Astrocyte (in vitro differentiated cells and primary cell): ENCODE results near the gene ABCC2. TPM values are rescaled to one million over a fixed set of nuclear protein-coding genes. Genes with fewer than 3 reads are reported as not detected.
A peak's percentile ranks its signal among the peaks of the same experiment; 100 is the strongest.

ENCODE experiments used
- DNase-seq: peaks from one replicate; pipeline ENCODE4 v3.0.0-alpha.2; 2010; ENCODE audit warnings: low read depth
- FAIRE-seq: peaks from 2 replicates; lab custom pipeline; 2011; peaks lifted over from hg19 to GRCh38; lab: Jason Lieb, UNC
- H2AFZ ChIP-seq: 2 replicates; pipeline ENCODE4 v1.6.0; 2012; ENCODE audit warnings: low read depth, low read length, inconsistent platforms
- H3K27ac ChIP-seq: 2 replicates; pipeline ENCODE4 v1.5.1; 2011; ENCODE audit warnings: low read depth, low read length, inconsistent platforms
- H3K27me3 ChIP-seq: 2 replicates; pipeline ENCODE4 v1.6.0; 2011; ENCODE audit warnings: low read length, inconsistent platforms; ENCODE audit not compliant: insufficient read depth
- H3K36me3 ChIP-seq: 2 replicates; pipeline ENCODE4 v1.5.1; 2011; ENCODE audit warnings: low read length, inconsistent platforms; ENCODE audit not compliant: insufficient read depth
- H3K4me1 ChIP-seq: 2 replicates; pipeline ENCODE4 v1.5.1; 2011; ENCODE audit warnings: low read length, inconsistent platforms; ENCODE audit not compliant: insufficient read depth
- H3K4me2 ChIP-seq: 2 replicates; pipeline ENCODE4 v1.6.0; 2012; ENCODE audit warnings: low read length, inconsistent platforms
- H3K4me3 ChIP-seq: 2 replicates; pipeline ENCODE4 v1.5.1; 2011; ENCODE audit warnings: low read depth, mild to moderate bottlenecking, low read length, inconsistent platforms; ENCODE audit not compliant: insufficient read depth
- H3K79me2 ChIP-seq: 2 replicates; pipeline ENCODE4 v1.6.0; 2012; ENCODE audit warnings: mild to moderate bottlenecking, low read length, inconsistent platforms; ENCODE audit not compliant: insufficient read depth
- H3K9ac ChIP-seq: 2 replicates; pipeline ENCODE4 v1.6.0; 2012; ENCODE audit warnings: mild to moderate bottlenecking, low read length, inconsistent platforms
- H3K9me3 ChIP-seq: 2 replicates; pipeline ENCODE4 v1.5.1; 2012; ENCODE audit warnings: low read depth, mild to moderate bottlenecking, low read length, inconsistent platforms; ENCODE audit not compliant: insufficient read depth
- H4K20me1 ChIP-seq: 2 replicates; pipeline ENCODE4 v1.6.0; 2012; ENCODE audit warnings: low read length, inconsistent platforms; ENCODE audit not compliant: insufficient read depth
- H3K27ac Mint-ChIP-seq: one replicate; pipeline ENCODE4 v1.8.0; 2021; ENCODE audit warnings: mild to moderate bottlenecking, mixed read lengths; ENCODE audit not compliant: unreplicated experiment
- H3K27me3 Mint-ChIP-seq: one replicate; pipeline ENCODE4 v1.8.0; 2021; ENCODE audit warnings: low read depth, mixed read lengths; ENCODE audit not compliant: unreplicated experiment
- H3K36me3 Mint-ChIP-seq: one replicate; pipeline ENCODE4 v1.8.0; 2021; ENCODE audit warnings: low read depth, mixed read lengths; ENCODE audit not compliant: unreplicated experiment
- H3K4me1 Mint-ChIP-seq: one replicate; pipeline ENCODE4 v1.8.0; 2021; ENCODE audit warnings: low read depth, mixed read lengths; ENCODE audit not compliant: unreplicated experiment
- H3K4me3 Mint-ChIP-seq: one replicate; pipeline ENCODE4 v1.8.0; 2021; ENCODE audit warnings: mild to moderate bottlenecking, moderate library complexity, mixed read lengths; ENCODE audit not compliant: unreplicated experiment
- H3K9me3 Mint-ChIP-seq: one replicate; pipeline ENCODE4 v1.8.0; 2021; ENCODE audit warnings: mild to moderate bottlenecking, mixed read lengths; ENCODE audit not compliant: unreplicated experiment
- EZH2 ChIP-seq: IDR thresholded peaks from 2 replicates; pipeline ENCODE4 v1.6.1; 2012; ENCODE audit warnings: mild to moderate bottlenecking, low read length, inconsistent platforms; ENCODE audit not compliant: insufficient read depth
- total RNA-seq: library from RNA; stranded (reverse); gene quantifications from 2 replicates; pipeline ENCODE4 v1.2.1, GENCODE V29; 2021
- TF ChIP-seq, protein P1 (sequence below): IDR thresholded peaks from 2 replicates; pipeline ENCODE4 v1.5.1; 2011; ENCODE audit warnings: low read depth, mild to moderate bottlenecking, inconsistent platforms, low read length, moderate library complexity; ENCODE audit not compliant: insufficient read depth

Gene ABCC2
- total RNA-seq, 1 donor from 2014 or later = 0.59 TPM

DNA sequence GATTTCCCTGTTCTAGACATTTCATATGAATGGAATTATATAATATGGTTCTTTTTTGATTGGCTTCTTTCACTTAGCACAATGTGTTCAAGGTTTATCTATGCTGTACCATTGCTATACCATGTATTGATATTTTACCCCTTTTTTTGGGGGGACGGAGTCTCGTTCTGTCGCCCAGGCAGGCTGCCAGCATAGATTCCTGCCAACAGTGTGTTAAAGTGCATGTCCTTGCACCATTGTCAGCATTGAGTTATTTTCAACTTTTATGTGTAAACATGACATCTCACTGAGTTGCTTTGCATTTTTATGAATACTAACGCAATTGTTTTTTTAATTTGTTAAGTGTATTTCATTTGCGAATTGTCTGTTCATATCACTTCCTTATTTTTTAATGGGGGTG lies 4.9 kb downstream of the ABCC2 start:
- Histone ChIP-seq H3K4me2 (no peak overlapping the region), H3K27ac (no peak overlapping the region), H3K27me3 (no peaks in the 10 kb centered on the region), H3K9me3 (no peaks in the 10 kb centered on the region), H2AFZ (no peak overlapping the region), H3K4me3 (no peak overlapping the region), H3K9ac (no peak overlapping the region), H3K79me2 (no peaks in the 10 kb centered on the region), H3K4me1 (peaks cover 28% of the 10 kb centered on the region), H3K36me3 (no peaks in the 10 kb centered on the region), H4K20me1 (no peaks in the 10 kb centered on the region)
- Mint-ChIP-seq H3K27me3 (no peaks in the 10 kb centered on the region), H3K4me1 (peaks cover 9% of the 10 kb centered on the region), H3K36me3 (no peaks in the 10 kb centered on the region), H3K27ac (no peak overlapping the region), H3K9me3 (peaks cover 4% of the 10 kb centered on the region), H3K4me3 (no peak overlapping the region)
- no peak for FAIRE-seq
- TF ChIP-seq, protein P1, sequence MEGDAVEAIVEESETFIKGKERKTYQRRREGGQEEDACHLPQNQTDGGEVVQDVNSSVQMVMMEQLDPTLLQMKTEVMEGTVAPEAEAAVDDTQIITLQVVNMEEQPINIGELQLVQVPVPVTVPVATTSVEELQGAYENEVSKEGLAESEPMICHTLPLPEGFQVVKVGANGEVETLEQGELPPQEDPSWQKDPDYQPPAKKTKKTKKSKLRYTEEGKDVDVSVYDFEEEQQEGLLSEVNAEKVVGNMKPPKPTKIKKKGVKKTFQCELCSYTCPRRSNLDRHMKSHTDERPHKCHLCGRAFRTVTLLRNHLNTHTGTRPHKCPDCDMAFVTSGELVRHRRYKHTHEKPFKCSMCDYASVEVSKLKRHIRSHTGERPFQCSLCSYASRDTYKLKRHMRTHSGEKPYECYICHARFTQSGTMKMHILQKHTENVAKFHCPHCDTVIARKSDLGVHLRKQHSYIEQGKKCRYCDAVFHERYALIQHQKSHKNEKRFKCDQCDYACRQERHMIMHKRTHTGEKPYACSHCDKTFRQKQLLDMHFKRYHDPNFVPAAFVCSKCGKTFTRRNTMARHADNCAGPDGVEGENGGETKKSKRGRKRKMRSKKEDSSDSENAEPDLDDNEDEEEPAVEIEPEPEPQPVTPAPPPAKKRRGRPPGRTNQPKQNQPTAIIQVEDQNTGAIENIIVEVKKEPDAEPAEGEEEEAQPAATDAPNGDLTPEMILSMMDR = no peak
- no peak for TF ChIP-seq EZH2
- no peak for DNase-seq

DNA sequence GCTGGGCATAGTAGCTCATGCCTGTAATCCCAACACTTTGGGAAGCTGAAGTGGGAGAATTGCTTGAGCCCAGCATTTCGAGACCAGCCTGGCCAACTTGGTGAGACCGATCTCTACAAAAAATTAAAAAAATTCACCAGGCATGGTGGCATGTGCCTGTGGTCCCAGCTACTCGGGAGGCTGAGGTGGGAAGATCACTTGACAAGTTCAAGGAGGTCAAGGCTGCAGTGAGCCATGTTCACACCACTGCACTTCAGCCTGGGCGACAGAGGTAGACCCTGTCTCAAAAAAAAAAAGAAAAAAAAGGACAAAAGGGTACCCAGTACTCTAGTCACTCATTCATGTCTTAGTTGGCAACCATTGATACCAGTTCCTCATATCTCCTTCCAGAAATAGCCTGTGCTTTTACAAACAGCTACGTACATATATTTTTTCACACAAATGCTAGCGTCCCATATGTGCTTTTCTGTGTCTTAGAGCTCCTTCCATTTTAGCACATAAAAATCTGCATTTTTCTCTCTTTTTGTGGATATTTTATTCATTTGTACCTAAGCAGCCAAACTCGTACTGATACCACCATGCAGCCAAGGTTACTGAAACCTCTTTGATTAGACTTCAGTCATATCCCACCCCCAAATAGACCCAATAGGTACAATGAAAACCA lies 5.5 kb downstream of the ABCC2 start:
- Histone ChIP-seq H3K4me3 (no peak overlapping the region), H3K27me3 (no peaks in the 10 kb centered on the region), H3K4me2 (peak overlapping the region; percentile 23), H3K9ac (no peak overlapping the region), H2AFZ (no peak overlapping the region), H3K36me3 (no peaks in the 10 kb centered on the region), H3K4me1 (peaks cover 28% of the 10 kb centered on the region), H3K79me2 (no peaks in the 10 kb centered on the region), H4K20me1 (no peaks in the 10 kb centered on the region), H3K9me3 (no peaks in the 10 kb centered on the region), H3K27ac (no peak overlapping the region)
- FAIRE-seq = no peak
- TF ChIP-seq, protein P1 = no peak
- TF ChIP-seq EZH2 = no peak
- Mint-ChIP-seq H3K27me3 (no peaks in the 10 kb centered on the region), H3K9me3 (peaks cover 4% of the 10 kb centered on the region), H3K4me3 (no peak overlapping the region), H3K27ac (no peak overlapping the region), H3K36me3 (no peaks in the 10 kb centered on the region), H3K4me1 (peaks cover 9% of the 10 kb centered on the region)
- no peak for DNase-seq

DNA sequence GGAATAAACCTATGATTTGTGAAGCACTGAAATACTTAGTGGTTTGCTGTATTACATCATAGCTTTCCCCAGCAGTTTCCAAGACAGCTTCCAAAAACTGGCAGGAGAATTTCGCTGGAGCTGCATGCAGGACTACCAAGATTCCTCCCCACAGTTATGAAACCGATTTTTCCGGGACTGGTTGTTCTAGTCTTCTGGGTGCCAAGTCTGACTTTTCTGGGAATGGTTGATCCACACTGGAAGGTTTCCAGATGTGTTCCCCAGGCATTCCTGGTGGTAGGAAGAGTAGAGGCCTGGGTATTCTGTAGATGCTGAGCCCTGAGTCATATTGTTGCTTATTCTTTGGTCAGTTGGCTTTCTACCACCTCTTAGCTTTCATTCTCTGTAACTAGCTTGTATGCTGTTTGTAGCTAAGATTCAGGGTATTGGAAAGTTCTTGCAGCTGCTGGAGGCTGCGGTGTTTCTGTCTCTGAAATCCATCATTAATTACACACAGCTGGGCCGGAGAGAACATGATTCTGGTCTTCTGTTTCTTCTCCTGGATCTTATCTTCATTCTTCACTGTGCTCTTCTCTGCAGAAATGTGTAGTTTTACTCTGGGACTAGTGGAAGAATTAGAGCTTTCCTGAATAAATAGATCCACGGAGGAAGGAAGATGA lies 6.3 kb downstream of the ABCC2 start:
- peak overlapping the region; percentile 23 for H3K4me2 ChIP-seq
- H2AFZ ChIP-seq = no peak overlapping the region
- DNase-seq (peak; percentile 94), FAIRE-seq (no peak)
- H3K9me3 Mint-ChIP-seq = peaks cover 4% of the 10 kb centered on the region
- H3K79me2 ChIP-seq = no peaks in the 10 kb centered on the region
- no peaks in the 10 kb centered on the region for H3K36me3 Mint-ChIP-seq
- H3K9me3 ChIP-seq = no peaks in the 10 kb centered on the region
- no peak overlapping the region for H3K27ac Mint-ChIP-seq
- H3K27ac ChIP-seq = no peak overlapping the region
- no peak overlapping the region for H3K4me3 ChIP-seq
- TF ChIP-seq, protein P1 = no peak
- no peak for TF ChIP-seq EZH2
- H3K27me3 Mint-ChIP-seq = no peaks in the 10 kb centered on the region
- no peaks in the 10 kb centered on the region for H4K20me1 ChIP-seq
- H3K4me1 ChIP-seq = peaks cover 24% of the 10 kb centered on the region
- H3K36me3 ChIP-seq = no peaks in the 10 kb centered on the region
- H3K4me3 Mint-ChIP-seq = no peak overlapping the region
- peaks cover 9% of the 10 kb centered on the region for H3K4me1 Mint-ChIP-seq
- H3K27me3 ChIP-seq = no peaks in the 10 kb centered on the region
- H3K9ac ChIP-seq = no peak overlapping the region
